Measurements from ENCODE around the gene CHIT1.

Gene CHIT1

DNA sequence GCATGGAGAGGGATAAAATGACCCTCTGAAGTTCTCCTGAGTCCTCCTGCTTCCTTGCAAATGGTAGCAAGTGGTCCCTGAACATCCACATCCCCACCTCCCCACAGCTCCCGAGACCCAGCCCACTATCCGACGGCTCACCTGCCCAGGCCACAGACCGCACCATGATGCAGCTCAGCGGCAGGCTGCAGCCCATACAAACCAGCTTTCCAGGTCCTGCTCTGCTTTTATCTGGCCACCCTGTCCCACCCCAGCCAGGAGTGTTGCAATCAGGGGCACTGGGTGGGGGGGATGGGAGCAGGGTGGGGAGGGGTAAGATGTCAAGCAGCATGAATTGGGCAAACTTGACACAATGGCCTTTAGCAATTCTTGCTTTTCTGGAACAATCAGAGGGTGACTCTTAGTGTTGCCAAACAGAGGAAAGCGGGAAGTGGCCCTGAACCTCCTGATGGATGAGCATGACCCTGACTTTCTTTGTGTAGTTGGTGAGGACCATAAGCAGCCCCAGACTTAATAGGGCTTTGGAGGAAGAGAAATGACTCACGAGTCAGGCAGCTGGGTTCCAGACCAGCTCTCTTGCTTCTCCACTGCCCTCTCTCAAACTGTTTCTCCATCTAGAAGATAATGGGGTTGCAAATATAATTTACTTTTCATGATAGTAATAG lies at the start of gene CHIT1:
Gene CHIT1, minus strand, starts transcription at position 203 of the 665 bp plus-strand sequence. Its CDS starts 37 bp downstream, at position 166.
- ChIA-PET CTCF (interaction anchor here (1.5 to 3.6 kb wide), 2 partner anchors 13 to 191 kb away, joined by 3 to 41 read pairs; no protein-coding TSS in a partner anchor), POLR2A (no interaction called here)
- peak; percentile 9 for DNase-seq (ENCODE audit: extremely low spot score)
- TF ChIP-seq, protein P1, sequence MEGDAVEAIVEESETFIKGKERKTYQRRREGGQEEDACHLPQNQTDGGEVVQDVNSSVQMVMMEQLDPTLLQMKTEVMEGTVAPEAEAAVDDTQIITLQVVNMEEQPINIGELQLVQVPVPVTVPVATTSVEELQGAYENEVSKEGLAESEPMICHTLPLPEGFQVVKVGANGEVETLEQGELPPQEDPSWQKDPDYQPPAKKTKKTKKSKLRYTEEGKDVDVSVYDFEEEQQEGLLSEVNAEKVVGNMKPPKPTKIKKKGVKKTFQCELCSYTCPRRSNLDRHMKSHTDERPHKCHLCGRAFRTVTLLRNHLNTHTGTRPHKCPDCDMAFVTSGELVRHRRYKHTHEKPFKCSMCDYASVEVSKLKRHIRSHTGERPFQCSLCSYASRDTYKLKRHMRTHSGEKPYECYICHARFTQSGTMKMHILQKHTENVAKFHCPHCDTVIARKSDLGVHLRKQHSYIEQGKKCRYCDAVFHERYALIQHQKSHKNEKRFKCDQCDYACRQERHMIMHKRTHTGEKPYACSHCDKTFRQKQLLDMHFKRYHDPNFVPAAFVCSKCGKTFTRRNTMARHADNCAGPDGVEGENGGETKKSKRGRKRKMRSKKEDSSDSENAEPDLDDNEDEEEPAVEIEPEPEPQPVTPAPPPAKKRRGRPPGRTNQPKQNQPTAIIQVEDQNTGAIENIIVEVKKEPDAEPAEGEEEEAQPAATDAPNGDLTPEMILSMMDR (IDR thresholded peaks at IDR 0.05; ENCODE audit: control extremely low read depth, extremely low read depth, low read depth, missing control alignments), result no peak

DNA sequence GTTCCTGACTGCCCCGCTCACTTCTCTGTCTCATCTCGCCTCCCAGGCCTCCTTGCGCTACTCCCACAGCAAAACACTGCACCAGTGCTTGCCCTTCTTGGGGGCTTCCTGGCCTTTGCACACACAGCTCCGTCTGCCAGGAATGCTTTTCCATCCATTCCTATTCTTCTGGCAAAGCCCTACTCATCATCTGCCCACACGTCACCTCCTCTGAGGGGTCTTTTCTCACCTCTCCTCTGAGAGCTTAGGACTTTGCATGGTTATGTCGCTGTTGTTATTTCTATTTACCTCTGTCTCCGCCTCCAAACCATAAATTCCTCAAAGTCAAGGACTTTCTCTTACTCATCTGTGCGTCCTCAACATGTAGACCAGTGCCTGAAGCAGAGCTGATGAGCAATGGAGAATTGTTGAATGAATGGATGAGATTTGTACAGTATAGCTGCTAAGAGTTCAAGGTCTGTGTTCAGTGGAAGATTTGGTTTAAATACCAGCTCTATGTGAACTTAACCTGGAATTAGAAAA lies 49.5 kb upstream of the CHIT1 start:
- no peak for DNase-seq (ENCODE audit: extremely low spot score)
- ChIA-PET POLR2A (interaction anchor here (0.6 to 2.9 kb wide), 4 partner anchors 27 to 249 kb away, joined by 3 to 15 read pairs (median 5); partner anchors contain the start of gene BTG2), CTCF (interaction anchor here (1.1 to 23.0 kb wide), 6 partner anchors 8 to 61 kb away, joined by 3 to 282 read pairs (median 48); no protein-coding TSS in a partner anchor)
- TF ChIP-seq, protein P1 (IDR thresholded peaks at IDR 0.05; ENCODE audit: control extremely low read depth, extremely low read depth, low read depth, missing control alignments), result no peak

GRCh38 chr1:203278082-203278884 lies 48.8 kb upstream of the CHIT1 start:
- ChIA-PET POLR2A (interaction anchor here (0.8 to 2.9 kb wide), 4 partner anchors 12 to 49 kb away, joined by 3 to 15 read pairs (median 6); partner anchors contain the start of gene BTG2), CTCF (interaction anchor here (1.1 to 23.0 kb wide), 9 partner anchors 8 to 210 kb away, joined by 3 to 282 read pairs (median 9); no protein-coding TSS in a partner anchor)
- TF ChIP-seq, protein P1 (IDR thresholded peaks at IDR 0.05; ENCODE audit: control extremely low read depth, extremely low read depth, low read depth, missing control alignments), result no peak
- DNase-seq (ENCODE audit: extremely low spot score), result no peak

DNA sequence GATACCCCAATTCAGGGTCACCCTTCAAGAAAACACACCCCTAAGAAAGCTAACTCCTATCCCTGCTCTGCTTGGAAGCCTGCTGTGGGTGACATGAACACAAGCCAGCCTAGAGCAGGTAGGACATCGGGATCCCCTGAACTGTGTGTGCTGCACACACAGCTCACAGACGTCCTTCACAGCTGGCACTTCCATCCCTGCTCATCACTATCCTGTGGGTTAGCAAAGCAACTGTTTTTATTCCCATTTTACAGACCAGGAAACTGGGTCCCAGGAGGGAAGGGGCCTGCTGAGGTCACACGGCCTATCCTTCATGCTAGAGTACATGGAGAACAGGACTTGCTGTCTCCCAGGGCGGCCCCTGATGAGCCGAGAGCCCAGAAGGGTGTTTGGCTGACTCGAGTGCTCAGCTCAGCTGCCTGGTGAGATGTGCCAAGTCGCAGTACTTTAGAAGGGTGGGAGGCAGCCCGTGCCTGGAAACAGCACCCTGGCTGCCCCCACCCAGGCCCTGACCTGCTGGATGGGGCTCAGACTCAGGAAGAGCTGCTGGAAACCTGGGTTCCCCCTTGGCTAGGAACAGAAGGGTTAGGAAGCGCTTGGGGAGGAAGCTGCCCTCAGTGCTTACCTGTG lies 47.6 kb upstream of the CHIT1 start:
- TF ChIP-seq, protein P1 (IDR thresholded peaks at IDR 0.05; ENCODE audit: control extremely low read depth, extremely low read depth, low read depth, missing control alignments), result no peak
- ChIA-PET POLR2A (interaction anchor here (0.6 to 2.9 kb wide), 4 partner anchors 13 to 51 kb away, joined by 4 to 15 read pairs (median 6); partner anchors contain the start of gene BTG2), CTCF (interaction anchor here (1.0 to 23.0 kb wide), 8 partner anchors 9 to 211 kb away, joined by 3 to 282 read pairs (median 12); no protein-coding TSS in a partner anchor)
- DNase-seq (ENCODE audit: extremely low spot score), result no peak

- CTCF ChIA-PET, result interaction anchor here (1.0 to 23.0 kb wide), 8 partner anchors 8 to 212 kb away, joined by 3 to 282 read pairs (median 45); partner anchors contain the start of gene BTG2
- DNase-seq (ENCODE audit: extremely low spot score), result no peak
- POLR2A ChIA-PET, result interaction anchor here (0.6 to 2.9 kb wide), 4 partner anchors 30 to 49 kb away, joined by 3 to 15 read pairs (median 4); partner anchors contain the start of gene BTG2
- TF ChIP-seq, protein P1 (IDR thresholded peaks at IDR 0.05; ENCODE audit: control extremely low read depth, extremely low read depth, low read depth, missing control alignments), result no peak
Measured at GRCh38 chr1:203276408-203276807, 46.9 kb upstream of the CHIT1 start.
